CD8-positive, alpha-beta memory T cell (primary cell): ENCODE results near the gene GRPEL2. TPM values are rescaled to one million over a fixed set of nuclear protein-coding genes. Genes with fewer than 3 reads are reported as not detected.

Source experiments
- CTCF ChIA-PET: fragments of 350-600 bp; sonication (Branson Sonifier 250); formaldehyde crosslinking; loops from one replicate; lab custom pipeline; 2021; ENCODE audit warnings: antibody characterized with exemption; lab: Charles Lee
- POLR2A ChIA-PET: fragments of 350-600 bp; sonication (Branson Sonifier 250); formaldehyde crosslinking; loops from one replicate; lab custom pipeline; 2021; ENCODE audit warnings: antibody characterized with exemption; lab: Charles Lee
- DNase-seq, 5 donors: peaks; one replicate each; pipeline versions ENCODE4 v3.0.0 to v3.0.0-alpha.2; 2020 to 2022; ENCODE audit warnings: mixed read lengths in 1 of 5
- H3K27ac ChIP-seq: one replicate; pipeline ENCODE4 v1.7.0; 2013; ENCODE audit warnings: low read depth, mild to moderate bottlenecking, low read length, moderate library complexity
- H3K27me3 ChIP-seq: 2 replicates; pipeline ENCODE4 v1.7.0; 2013; ENCODE audit warnings: low read length, mild to moderate bottlenecking; ENCODE audit not compliant: insufficient read depth, poor library complexity, severe bottlenecking
- H3K36me3 ChIP-seq: 2 replicates; pipeline ENCODE4 v1.7.0; 2013; ENCODE audit warnings: mild to moderate bottlenecking, low read length, moderate library complexity; ENCODE audit not compliant: insufficient read depth
- H3K4me1 ChIP-seq: 2 replicates; pipeline ENCODE4 v1.7.0; 2013; ENCODE audit warnings: mild to moderate bottlenecking, low read length, moderate library complexity; ENCODE audit not compliant: insufficient read depth
- H3K4me3 ChIP-seq: 2 replicates; pipeline ENCODE4 v1.7.0; 2013; ENCODE audit warnings: mild to moderate bottlenecking, low read length
- H3K9me3 ChIP-seq: 2 replicates; pipeline ENCODE4 v1.7.0; 2013; ENCODE audit warnings: mild to moderate bottlenecking, low read length
- H3K27ac Mint-ChIP-seq, 8 donors: one replicate each; pipeline ENCODE4 v1.8.0; 2020 to 2021; ENCODE audit warnings: mixed read lengths in 8 of 8, mild to moderate bottlenecking in 6 of 8, inconsistent platforms in 3 of 8, moderate library complexity in 3 of 8
- H3K27me3 Mint-ChIP-seq, 2 donors: one replicate each; pipeline ENCODE4 v1.8.0; 2020 to 2021; ENCODE audit warnings: mixed read lengths in 2 of 2, mild to moderate bottlenecking in 1 of 2, moderate library complexity in 1 of 2
- H3K36me3 Mint-ChIP-seq, 3 donors: one replicate each; pipeline ENCODE4 v1.8.0; 2020 to 2021; ENCODE audit warnings: mixed read lengths in 3 of 3, inconsistent platforms in 1 of 3, mild to moderate bottlenecking in 1 of 3
- H3K4me1 Mint-ChIP-seq, 3 donors: one replicate each; pipeline ENCODE4 v1.8.0; 2020 to 2021; ENCODE audit warnings: mixed read lengths in 3 of 3, inconsistent platforms in 1 of 3, mild to moderate bottlenecking in 1 of 3
- H3K4me3 Mint-ChIP-seq, 7 donors: one replicate each; pipeline ENCODE4 v1.8.0; 2020 to 2021; ENCODE audit warnings: mixed read lengths in 7 of 7, mild to moderate bottlenecking in 6 of 7, moderate library complexity in 4 of 7, inconsistent platforms in 2 of 7
- H3K9me3 Mint-ChIP-seq, 5 donors: one replicate each; pipeline ENCODE4 v1.8.0; 2020 to 2022; ENCODE audit warnings: mixed read lengths in 5 of 5, mild to moderate bottlenecking in 3 of 5, moderate library complexity in 2 of 5, inconsistent platforms in 1 of 5
- polyA plus RNA-seq: library from polyadenylated mRNA; unstranded; fragments of 300-500 nt; fragmentation: Illumina TruSeq; gene quantifications from one replicate; pipeline ENCODE4 v1.2.3, GENCODE V29; 2021
- total RNA-seq, 2 experiments: library from RNA; stranded (reverse); gene quantifications; one replicate each; pipeline ENCODE4 v1.2.3, GENCODE V29; 2021

The GRPEL2 gene
- total and polyA plus RNA-seq, 3 experiments from 2014 or later, result 4.5 to 36.5 (median 33.4) TPM

DNA sequence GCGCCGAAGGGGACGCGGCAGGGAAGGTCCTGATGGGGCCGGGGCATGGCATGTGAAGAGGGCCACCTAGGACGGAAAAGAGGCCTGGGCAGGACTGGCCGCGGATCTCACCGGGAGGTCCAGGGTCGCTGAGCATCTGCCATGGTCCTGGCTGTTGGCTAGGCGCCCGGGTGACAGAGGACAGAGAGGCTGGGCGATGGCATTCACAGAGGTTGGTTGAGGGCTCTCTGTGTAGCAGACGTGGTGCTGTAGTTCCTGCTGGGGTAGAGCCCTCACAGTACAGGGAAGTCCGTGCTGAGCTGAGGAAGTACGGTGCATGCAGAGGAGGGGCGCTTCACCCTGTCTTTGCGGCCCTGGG is 13.0 kb downstream of the GRPEL2 start:
- H3K4me1 ChIP-seq, result peaks cover 46% of the 10 kb centered on the region
- ChIA-PET POLR2A (interaction anchor here (0.9 to 2.6 kb wide), 6 partner anchors 8 to 1342 kb away, joined by 3 to 39 read pairs (median 4); partner anchors contain the start of genes CSNK1A1, GRPEL2 and RBM22), CTCF (interaction anchor here (0.8 to 6.8 kb wide), 8 partner anchors 9 to 207 kb away, joined by 3 to 69 read pairs (median 6); partner anchors contain the start of genes CSNK1A1 and GRPEL2)
- H3K27me3 Mint-ChIP-seq, result peaks cover 0 to 2% of the 10 kb centered on the region in 2 donors
- H3K4me3 Mint-ChIP-seq, result peak overlapping the region; percentile 89 to 97 (median 92)
- H3K9me3 Mint-ChIP-seq, result no peaks in the 10 kb centered on the region
- peak overlapping the region; percentile 44 to 96 (median 90) for H3K27ac Mint-ChIP-seq
- H3K36me3 Mint-ChIP-seq, result peaks cover 8 to 33% (median 8%) of the 10 kb centered on the region in 3 donors
- H3K27me3 ChIP-seq, result no peaks in the 10 kb centered on the region
- DNase-seq, result peak; percentile 26 to 59 (median 29)
- peaks cover 12% of the 10 kb centered on the region for H3K36me3 ChIP-seq
- H3K4me3 ChIP-seq, result peak overlapping the region; percentile 81
- H3K4me1 Mint-ChIP-seq, result peaks cover 45 to 65% (median 63%) of the 10 kb centered on the region in 3 donors
- H3K9me3 ChIP-seq, result no peaks in the 10 kb centered on the region
- H3K27ac ChIP-seq, result peak overlapping the region; percentile 66

DNA sequence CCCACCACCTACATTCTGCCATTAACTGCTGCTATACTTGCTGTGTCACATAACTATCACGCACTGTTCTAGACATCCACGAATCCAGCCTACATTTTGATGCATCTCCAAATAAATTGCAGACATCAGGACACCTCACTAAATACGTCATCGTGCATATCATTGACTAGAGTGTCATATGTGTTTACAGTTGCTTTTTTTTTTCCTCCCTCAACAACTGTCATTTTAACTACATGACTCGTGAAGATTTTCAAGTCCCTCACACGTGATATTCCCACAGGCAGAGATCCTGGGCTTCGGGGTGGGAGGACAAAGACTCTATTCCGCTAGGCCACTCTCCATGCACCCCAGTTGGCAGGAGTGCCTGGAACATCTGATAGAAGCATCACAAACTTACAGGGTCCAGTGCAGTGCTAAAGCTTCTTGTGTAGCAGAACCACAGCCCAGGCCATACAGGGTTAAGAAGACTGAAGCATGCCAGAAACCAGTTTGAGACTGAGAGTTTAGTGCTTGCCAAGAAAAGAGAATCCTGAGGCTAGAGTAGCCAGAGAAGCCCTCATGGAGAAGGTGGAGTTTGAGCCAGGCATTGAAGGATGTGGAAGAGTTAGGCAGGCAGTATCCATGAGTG is 13.7 kb downstream of the GRPEL2 start:
- DNase-seq, result no peak
- H3K4me3 ChIP-seq, result peak overlapping the region; percentile 81
- Mint-ChIP-seq H3K9me3 (no peaks in the 10 kb centered on the region), H3K4me1 (peaks cover 44 to 60% (median 57%) of the 10 kb centered on the region in 3 donors), H3K27ac (peak overlapping the region; percentile 33 to 96 (median 90)), H3K4me3 (peak overlapping the region; percentile 89 to 97 (median 92)), H3K27me3 (peaks cover 0 to 2% of the 10 kb centered on the region in 2 donors), H3K36me3 (peaks cover 6 to 28% (median 8%) of the 10 kb centered on the region in 3 donors)
- H3K4me1 ChIP-seq, result peaks cover 42% of the 10 kb centered on the region
- no peaks in the 10 kb centered on the region for H3K27me3 ChIP-seq
- CTCF ChIA-PET, result interaction anchor here (1.5 to 6.8 kb wide), 3 partner anchors 10 to 41 kb away, joined by 3 to 69 read pairs (median 9); no protein-coding TSS in a partner anchor
- no peak overlapping the region for H3K27ac ChIP-seq
- POLR2A ChIA-PET, result interaction anchor here (2.6 kb wide), 1 partner anchor 13 kb away, joined by 39 read pairs; the partner anchor contains the start of gene GRPEL2
- H3K36me3 ChIP-seq, result peaks cover 5% of the 10 kb centered on the region
- no peaks in the 10 kb centered on the region for H3K9me3 ChIP-seq

DNA sequence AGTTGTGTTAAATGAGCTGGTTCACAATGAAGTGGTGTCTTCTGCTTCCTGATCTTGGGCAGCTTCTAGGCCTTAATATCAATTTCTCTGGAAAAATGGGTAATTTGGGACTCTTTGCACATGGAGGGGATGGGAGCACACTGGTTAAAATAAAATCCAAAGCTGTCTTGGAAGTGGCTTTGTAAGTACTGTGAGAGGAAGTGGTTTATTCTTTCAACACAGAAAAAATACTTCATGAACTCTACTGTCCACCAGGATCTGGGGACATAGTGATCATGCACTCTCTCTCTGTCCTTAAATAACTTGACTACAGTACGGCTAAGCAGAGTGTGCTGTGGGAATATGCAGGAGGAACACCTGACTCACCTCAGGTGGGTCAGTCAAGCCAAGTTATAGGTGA is 15.0 kb downstream of the GRPEL2 start:
- peaks cover 38% of the 10 kb centered on the region for H3K4me1 ChIP-seq
- Mint-ChIP-seq H3K9me3 (no peaks in the 10 kb centered on the region), H3K4me1 (peaks cover 40 to 50% (median 46%) of the 10 kb centered on the region in 3 donors), H3K27me3 (peaks cover 0 to 2% of the 10 kb centered on the region in 2 donors), H3K27ac (peak overlapping the region in 7 of 8 donors; percentile 67 to 93 (median 79)), H3K4me3 (peak overlapping the region; percentile 0 to 53 (median 18)), H3K36me3 (peaks cover 2 to 28% (median 5%) of the 10 kb centered on the region in 3 donors)
- H3K27me3 ChIP-seq, result no peaks in the 10 kb centered on the region
- no peak overlapping the region for H3K27ac ChIP-seq
- H3K4me3 ChIP-seq, result no peak overlapping the region
- POLR2A ChIA-PET, result interaction anchor here (0.5 kb wide), 1 partner anchor 172 kb away, joined by 3 read pairs; no protein-coding TSS in a partner anchor
- peak in 1 of 5 donors; percentile 17 for DNase-seq
- CTCF ChIA-PET, result interaction anchor here (1.0 to 6.8 kb wide), 5 partner anchors 8 to 192 kb away, joined by 3 to 69 read pairs (median 3); no protein-coding TSS in a partner anchor
- no peaks in the 10 kb centered on the region for H3K36me3 ChIP-seq
- no peaks in the 10 kb centered on the region for H3K9me3 ChIP-seq

DNA sequence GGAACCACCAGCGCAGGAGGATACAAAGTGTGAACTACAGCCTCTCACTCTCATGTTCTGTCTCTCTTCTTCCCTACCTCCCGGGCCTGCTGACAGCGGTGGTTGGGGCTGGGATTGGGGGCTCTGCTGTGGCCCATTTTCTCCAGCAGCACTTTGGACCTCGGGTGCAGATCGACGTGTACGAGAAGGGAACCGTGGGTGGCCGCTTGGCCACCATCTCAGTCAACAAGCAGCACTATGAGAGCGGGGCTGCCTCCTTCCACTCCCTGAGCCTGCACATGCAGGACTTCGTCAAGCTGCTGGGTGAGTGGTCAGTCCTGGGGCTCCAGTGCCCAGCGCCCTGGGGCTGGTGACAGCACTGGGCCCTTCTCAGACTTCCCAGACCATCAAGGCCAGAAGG is 17.2 kb downstream of the GRPEL2 start:
- no peaks in the 10 kb centered on the region for H3K36me3 ChIP-seq
- Mint-ChIP-seq H3K4me1 (peaks cover 33 to 40% (median 37%) of the 10 kb centered on the region in 3 donors), H3K27me3 (peaks cover 0 to 2% of the 10 kb centered on the region in 2 donors), H3K9me3 (no peaks in the 10 kb centered on the region), H3K27ac (peak overlapping the region in 1 of 8 donors; percentile 52), H3K4me3 (no peak overlapping the region), H3K36me3 (peaks cover 0 to 24% (median 1%) of the 10 kb centered on the region in 3 donors)
- H3K4me3 ChIP-seq, result no peak overlapping the region
- H3K4me1 ChIP-seq, result peaks cover 32% of the 10 kb centered on the region
- no peak for DNase-seq
- no peaks in the 10 kb centered on the region for H3K9me3 ChIP-seq
- ChIA-PET CTCF (interaction anchor here (1.8 kb wide), 1 partner anchor 9 kb away, joined by 7 read pairs; no protein-coding TSS in a partner anchor), POLR2A (no interaction called here)
- H3K27me3 ChIP-seq, result no peaks in the 10 kb centered on the region
- H3K27ac ChIP-seq, result no peak overlapping the region

DNA sequence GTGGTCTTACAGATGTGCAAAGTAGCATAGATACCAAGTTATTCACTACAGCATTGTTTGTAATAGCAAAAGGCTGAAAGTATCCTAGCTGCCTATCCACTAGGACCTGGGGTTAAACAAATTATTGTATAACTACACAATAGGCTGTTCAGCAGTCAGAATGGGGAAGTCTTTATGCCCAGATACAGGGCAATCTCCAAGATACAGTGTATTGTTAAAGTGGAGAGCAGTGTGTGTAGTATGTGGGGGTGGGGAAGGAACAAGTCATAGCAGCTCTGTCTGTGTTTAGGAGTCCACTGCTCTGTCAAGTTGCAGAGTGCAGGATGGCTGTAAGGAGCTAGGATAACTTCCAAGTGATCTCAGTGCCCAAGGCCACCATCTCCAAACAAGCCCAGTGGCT is 18.1 kb downstream of the GRPEL2 start:
- no peak for DNase-seq
- POLR2A ChIA-PET, result no interaction called here
- Mint-ChIP-seq H3K27ac (peak overlapping the region in 2 of 8 donors; percentile 10 to 52), H3K36me3 (peaks cover 0 to 18% (median 1%) of the 10 kb centered on the region in 3 donors), H3K27me3 (no peaks in the 10 kb centered on the region), H3K4me1 (peaks cover 30 to 42% (median 41%) of the 10 kb centered on the region in 3 donors), H3K4me3 (no peak overlapping the region), H3K9me3 (no peaks in the 10 kb centered on the region)
- Histone ChIP-seq H3K27me3 (no peaks in the 10 kb centered on the region), H3K4me3 (no peak overlapping the region), H3K27ac (no peak overlapping the region), H3K9me3 (no peaks in the 10 kb centered on the region), H3K36me3 (no peaks in the 10 kb centered on the region), H3K4me1 (peaks cover 33% of the 10 kb centered on the region)
- CTCF ChIA-PET, result interaction anchor here (0.7 to 1.8 kb wide), 2 partner anchors 8 to 49 kb away, joined by 4 to 7 read pairs; no protein-coding TSS in a partner anchor

DNA sequence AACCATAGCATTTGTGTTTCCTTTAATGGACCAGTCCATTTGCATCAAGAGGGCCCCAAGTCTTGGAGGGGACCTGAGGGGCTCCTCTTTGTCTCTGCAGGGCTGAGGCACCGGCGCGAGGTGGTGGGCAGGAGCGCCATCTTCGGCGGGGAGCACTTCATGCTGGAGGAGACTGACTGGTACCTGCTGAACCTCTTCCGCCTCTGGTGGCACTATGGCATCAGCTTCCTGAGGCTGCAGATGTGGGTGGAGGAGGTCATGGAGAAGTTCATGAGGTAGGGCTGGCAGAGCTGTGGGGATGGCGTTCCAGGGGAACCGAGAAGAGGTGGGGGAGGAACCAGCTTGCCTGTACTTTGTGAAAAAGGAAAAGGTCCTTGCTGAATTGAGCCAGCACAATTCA is 18.6 kb downstream of the GRPEL2 start:
- H3K36me3 Mint-ChIP-seq, result peaks cover 0 to 18% (median 0%) of the 10 kb centered on the region in 3 donors
- Histone ChIP-seq H3K4me3 (no peak overlapping the region), H3K9me3 (no peaks in the 10 kb centered on the region), H3K36me3 (no peaks in the 10 kb centered on the region), H3K27me3 (no peaks in the 10 kb centered on the region), H3K27ac (no peak overlapping the region), H3K4me1 (peaks cover 28% of the 10 kb centered on the region)
- DNase-seq, result no peak
- H3K4me3 Mint-ChIP-seq, result no peak overlapping the region
- ChIA-PET CTCF (interaction anchor here (0.7 to 1.8 kb wide), 2 partner anchors 8 to 50 kb away, joined by 4 to 7 read pairs; no protein-coding TSS in a partner anchor), POLR2A (no interaction called here)
- H3K27me3 Mint-ChIP-seq, result no peaks in the 10 kb centered on the region
- no peaks in the 10 kb centered on the region for H3K9me3 Mint-ChIP-seq
- peaks cover 26 to 36% (median 36%) of the 10 kb centered on the region in 3 donors for H3K4me1 Mint-ChIP-seq
- no peak overlapping the region for H3K27ac Mint-ChIP-seq

DNA sequence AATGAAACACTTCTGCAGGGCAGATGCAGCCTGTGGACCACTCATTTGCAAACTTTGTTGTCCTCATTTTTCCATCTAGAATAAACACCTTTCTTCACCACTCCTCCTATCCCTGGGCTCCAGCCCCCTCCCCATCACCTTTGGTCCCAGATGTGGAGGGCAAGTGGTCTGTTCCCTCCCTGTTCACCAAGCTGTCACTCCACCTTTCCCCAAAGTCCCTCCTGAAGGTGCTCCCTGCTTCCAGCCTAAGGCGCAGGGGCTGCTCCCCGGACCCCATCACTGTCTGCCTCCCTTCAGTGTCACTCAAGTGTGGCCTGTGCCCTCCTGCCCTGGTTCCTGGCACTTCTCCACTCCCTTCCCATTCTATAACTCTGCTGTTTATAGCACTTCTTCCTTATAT is 19.4 kb downstream of the GRPEL2 start:
- no peak for DNase-seq
- H3K9me3 ChIP-seq, result no peaks in the 10 kb centered on the region
- H3K4me1 Mint-ChIP-seq, result peaks cover 21 to 29% (median 28%) of the 10 kb centered on the region in 3 donors
- no peaks in the 10 kb centered on the region for H3K27me3 ChIP-seq
- H3K27me3 Mint-ChIP-seq, result no peaks in the 10 kb centered on the region
- H3K4me3 Mint-ChIP-seq, result no peak overlapping the region
- peaks cover 20% of the 10 kb centered on the region for H3K4me1 ChIP-seq
- H3K27ac Mint-ChIP-seq, result peak overlapping the region in 1 of 8 donors; percentile 35
- H3K4me3 ChIP-seq, result no peak overlapping the region
- peaks cover 0 to 21% (median 0%) of the 10 kb centered on the region in 3 donors for H3K36me3 Mint-ChIP-seq
- H3K9me3 Mint-ChIP-seq, result no peaks in the 10 kb centered on the region
- CTCF ChIA-PET, result interaction anchor here (1.2 kb wide), 1 partner anchor 17 kb away, joined by 5 read pairs; no protein-coding TSS in a partner anchor
- POLR2A ChIA-PET, result no interaction called here
- no peaks in the 10 kb centered on the region for H3K36me3 ChIP-seq
- no peak overlapping the region for H3K27ac ChIP-seq
